Ascending aorta (tissue), 2 donors: Measurements from ENCODE around the gene RARB. TPM values are rescaled to one million over a fixed set of nuclear protein-coding genes. Genes with fewer than 3 reads are reported as not detected.

ENCODE experiments used
- DNase-seq, 2 donors: peaks; one replicate each; pipeline ENCODE4 v3.0.0-alpha.2; 2019; ENCODE audit warnings: low spot score in 2 of 2
- H3K27ac ChIP-seq, 2 donors: fragments of 200-600 bp; sonication (generic); one replicate each; pipeline ENCODE4 v1.5.1; 2016 to 2017; ENCODE audit warnings: mild to moderate bottlenecking in 1 of 2
- H3K27me3 ChIP-seq: fragments of 200-600 bp; sonication (generic); one replicate; pipeline ENCODE4 v1.5.1; 2017
- H3K36me3 ChIP-seq, 2 donors: fragments of 200-600 bp; sonication (generic); one replicate each; pipeline ENCODE4 v1.5.1; 2016
- H3K4me1 ChIP-seq, 2 donors: fragments of 200-600 bp; sonication (generic); one replicate each; pipeline ENCODE4 v1.5.1; 2016 to 2017; ENCODE audit warnings: mild to moderate bottlenecking in 1 of 2
- H3K4me3 ChIP-seq, 2 donors: fragments of 200-600 bp; sonication (generic); one replicate each; pipeline ENCODE4 v1.5.1; 2016 to 2017; ENCODE audit warnings: mild to moderate bottlenecking in 1 of 2
- H3K9me3 ChIP-seq, 2 donors: fragments of 200-600 bp; sonication (generic); one replicate each; pipeline ENCODE4 v1.5.1; 2016
- CTCF ChIP-seq, 3 experiments: fragments of 200-600 bp in 2 of 3; fragments of 450-650 bp in 1 of 3; sonication (generic) in 2 of 3; IDR thresholded peaks; one replicate each; pipeline ENCODE4 v1.5.1; 2016 to 2019; ENCODE audit warnings: antibody characterized with exemption in 3 of 3, mild to moderate bottlenecking in 1 of 3, moderate library complexity in 1 of 3
- intact Hi-C: fragments of 100-400 bp; cut with DNase I; formaldehyde crosslinking; loops from one replicate; pipeline ENCODE4 v1.15.1; 2023
- total RNA-seq: library from RNA; depleted of rRNA; stranded (reverse); fragments of >200 nt; gene quantifications from one replicate; pipeline ENCODE4 v1.1.0, GENCODE V29; 2016

The RARB gene
- total RNA-seq, 1 donor from 2014 or later, result 52.7 TPM

DNA sequence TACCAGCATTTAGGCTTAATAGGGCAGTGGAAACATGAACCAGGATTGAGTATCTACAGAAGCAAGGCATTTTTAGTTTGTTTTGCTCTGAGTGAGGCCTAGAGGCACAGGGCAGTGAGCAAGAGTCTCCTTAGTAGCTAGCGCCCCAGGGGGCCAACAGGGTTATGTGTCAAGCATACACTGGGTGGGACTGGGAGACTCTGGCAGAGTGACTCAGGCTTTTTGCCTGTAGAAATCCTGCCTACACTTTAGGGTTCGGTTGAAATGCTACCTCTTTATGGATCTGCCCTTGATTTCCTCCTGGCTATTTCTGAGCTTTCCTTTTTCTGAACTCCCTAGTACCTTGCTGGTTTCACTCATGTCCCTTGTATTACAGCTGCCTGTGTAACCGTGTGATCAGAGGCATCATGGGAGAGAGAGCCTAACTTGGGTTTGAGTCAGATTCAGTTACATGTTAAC is 164.5 kb downstream of the RARB start:
- DNase-seq, result peak in 1 of 2 donors; percentile 78
- peaks cover 3 to 6% of the 10 kb centered on the region in 2 donors for H3K36me3 ChIP-seq
- no peaks in the 10 kb centered on the region for H3K27me3 ChIP-seq
- peak in 2 of 3 experiments; percentile 27 to 40 for TF ChIP-seq CTCF (IDR thresholded peaks at IDR 0.05)
- H3K27ac ChIP-seq, result peak overlapping the region; percentile 39
- no peak overlapping the region for H3K4me3 ChIP-seq
- no peaks in the 10 kb centered on the region for H3K9me3 ChIP-seq
- intact Hi-C loops, result loop anchor here (2.0 to 10.0 kb wide), 4 partner anchors 85 to 820 kb away; partner anchors contain the start of gene RARB
- H3K4me1 ChIP-seq, result peaks cover 0 to 19% of the 10 kb centered on the region in 2 donors

DNA sequence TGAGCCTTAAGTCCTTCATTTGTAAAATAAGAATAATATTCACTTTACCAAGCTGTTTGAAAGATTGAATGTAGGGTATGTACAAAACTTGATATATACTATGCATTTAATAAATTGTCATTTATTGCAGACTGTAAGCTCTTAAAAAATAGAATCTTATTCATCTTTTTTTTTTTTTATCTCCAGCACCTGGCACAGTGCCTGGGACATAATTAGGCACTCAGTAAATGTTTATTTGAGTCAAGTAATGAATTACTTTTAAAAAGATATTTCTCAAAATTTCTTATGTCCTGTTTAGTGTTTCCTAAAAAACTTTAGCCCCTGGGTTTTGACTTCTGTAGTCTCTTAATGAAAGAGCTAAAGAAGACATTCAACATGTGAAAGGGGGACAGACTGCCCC is 164.9 kb downstream of the RARB start:
- DNase-seq, result no peak
- Histone ChIP-seq H3K36me3 (peaks cover 6 to 7% of the 10 kb centered on the region in 2 donors), H3K27ac (peak overlapping the region in 1 of 2 donors; percentile 39), H3K27me3 (no peaks in the 10 kb centered on the region), H3K4me1 (peaks cover 0 to 19% of the 10 kb centered on the region in 2 donors), H3K4me3 (no peak overlapping the region), H3K9me3 (no peaks in the 10 kb centered on the region)
- intact Hi-C loops, result loop anchor here (2.0 to 10.0 kb wide), 4 partner anchors 86 to 820 kb away; partner anchors contain the start of gene RARB
- TF ChIP-seq CTCF (IDR thresholded peaks at IDR 0.05), result no peak

GRCh38 chr3:25594007-25594502 is 166.0 kb downstream of the RARB start:
- H3K4me3 ChIP-seq, result no peak overlapping the region
- H3K27ac ChIP-seq, result peak overlapping the region in 1 of 2 donors; percentile 12
- no peaks in the 10 kb centered on the region for H3K27me3 ChIP-seq
- intact Hi-C loops, result loop anchor here (2.0 to 10.0 kb wide), 4 partner anchors 87 to 631 kb away; partner anchors contain the start of gene RARB
- no peaks in the 10 kb centered on the region for H3K9me3 ChIP-seq
- peak; percentile 59 to 80 (median 73) for TF ChIP-seq CTCF (IDR thresholded peaks at IDR 0.05)
- DNase-seq, result no peak
- H3K36me3 ChIP-seq, result peaks cover 16% of the 10 kb centered on the region in 2 donors
- H3K4me1 ChIP-seq, result peaks cover 0 to 19% of the 10 kb centered on the region in 2 donors

DNA sequence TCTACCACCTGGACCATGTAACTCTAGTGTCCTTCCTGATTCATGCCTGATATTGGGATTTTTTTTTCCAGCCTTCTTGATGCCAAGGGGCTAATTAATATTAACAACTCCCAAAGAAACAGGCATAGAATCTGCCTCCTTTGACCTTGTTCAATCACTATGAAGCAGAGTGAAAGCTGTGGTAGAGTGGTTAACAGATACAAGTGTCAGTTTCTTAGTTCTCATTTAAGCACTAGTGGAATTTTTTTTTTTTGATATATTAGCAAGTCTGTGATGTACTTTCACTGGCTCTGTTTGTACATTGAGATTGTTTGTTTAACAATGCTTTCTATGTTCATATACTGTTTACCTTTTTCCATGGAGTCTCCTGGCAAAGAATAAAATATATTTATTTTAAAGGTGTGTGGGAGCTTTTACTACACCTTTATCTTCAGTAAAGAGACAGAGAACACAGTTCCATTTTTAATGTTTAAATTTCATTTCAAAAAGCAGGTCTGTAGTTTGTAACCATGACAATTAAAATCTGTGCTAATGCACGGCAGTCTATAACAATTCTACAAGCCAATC is 169.6 kb downstream of the RARB start:
- Histone ChIP-seq H3K4me1 (peaks cover 0 to 8% of the 10 kb centered on the region in 2 donors), H3K36me3 (peaks cover 23 to 33% of the 10 kb centered on the region in 2 donors), H3K27me3 (no peaks in the 10 kb centered on the region), H3K4me3 (no peak overlapping the region), H3K27ac (no peak overlapping the region), H3K9me3 (no peaks in the 10 kb centered on the region)
- no peak for DNase-seq
- intact Hi-C loops, result loop anchor here (10.0 kb wide), 1 partner anchor 563 kb away; no protein-coding TSS in a partner anchor
- TF ChIP-seq CTCF (IDR thresholded peaks at IDR 0.05), result no peak

- no peak for TF ChIP-seq CTCF (IDR thresholded peaks at IDR 0.05)
- no peak for DNase-seq
- Histone ChIP-seq H3K9me3 (no peaks in the 10 kb centered on the region), H3K4me3 (no peak overlapping the region), H3K36me3 (peaks cover 23 to 54% of the 10 kb centered on the region in 2 donors), H3K27ac (peak overlapping the region in 1 of 2 donors; percentile 20), H3K4me1 (peaks cover 0 to 8% of the 10 kb centered on the region in 2 donors), H3K27me3 (no peaks in the 10 kb centered on the region)
- intact Hi-C loops, result no loop called here
Observed at GRCh38 chr3:25603703-25604102, 175.6 kb downstream of the RARB start.
